ENCODE results near the gene TBX2.

DNA sequence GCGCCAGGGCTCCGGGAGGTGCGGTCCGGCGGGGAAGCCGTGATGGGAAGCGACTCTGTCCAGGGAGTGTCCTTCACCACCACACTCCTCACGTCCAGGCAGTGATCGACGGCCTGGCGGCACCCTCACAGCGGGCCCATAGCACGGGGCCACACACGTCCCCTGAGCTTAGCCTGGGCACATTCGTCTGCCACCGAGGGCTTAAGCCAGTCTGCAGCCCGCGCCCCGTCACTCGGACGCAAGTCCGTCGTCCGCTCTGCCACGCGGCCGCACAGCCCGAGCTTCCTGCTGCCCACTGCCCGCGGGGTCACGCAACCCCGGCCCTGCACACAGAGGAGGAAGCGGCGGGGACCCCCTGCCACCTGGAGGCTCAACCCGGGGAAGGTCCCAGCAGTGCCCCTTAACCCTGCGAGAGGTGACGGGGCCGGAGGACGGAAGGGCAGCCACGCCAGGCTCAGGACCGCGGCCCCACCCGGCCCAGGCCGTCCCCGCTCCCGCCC lies 3.0 kb upstream of the TBX2 start:
- TF ChIP-seq, protein P1, sequence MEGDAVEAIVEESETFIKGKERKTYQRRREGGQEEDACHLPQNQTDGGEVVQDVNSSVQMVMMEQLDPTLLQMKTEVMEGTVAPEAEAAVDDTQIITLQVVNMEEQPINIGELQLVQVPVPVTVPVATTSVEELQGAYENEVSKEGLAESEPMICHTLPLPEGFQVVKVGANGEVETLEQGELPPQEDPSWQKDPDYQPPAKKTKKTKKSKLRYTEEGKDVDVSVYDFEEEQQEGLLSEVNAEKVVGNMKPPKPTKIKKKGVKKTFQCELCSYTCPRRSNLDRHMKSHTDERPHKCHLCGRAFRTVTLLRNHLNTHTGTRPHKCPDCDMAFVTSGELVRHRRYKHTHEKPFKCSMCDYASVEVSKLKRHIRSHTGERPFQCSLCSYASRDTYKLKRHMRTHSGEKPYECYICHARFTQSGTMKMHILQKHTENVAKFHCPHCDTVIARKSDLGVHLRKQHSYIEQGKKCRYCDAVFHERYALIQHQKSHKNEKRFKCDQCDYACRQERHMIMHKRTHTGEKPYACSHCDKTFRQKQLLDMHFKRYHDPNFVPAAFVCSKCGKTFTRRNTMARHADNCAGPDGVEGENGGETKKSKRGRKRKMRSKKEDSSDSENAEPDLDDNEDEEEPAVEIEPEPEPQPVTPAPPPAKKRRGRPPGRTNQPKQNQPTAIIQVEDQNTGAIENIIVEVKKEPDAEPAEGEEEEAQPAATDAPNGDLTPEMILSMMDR (conservative IDR thresholded peaks at IDR 0.05; ENCODE audit: low read length): no peak
- TF ChIP-seq EZH2phosphoT487 (IDR thresholded peaks at IDR 0.05; ENCODE audit: borderline replicate concordance): no peak
